OCI-LY7 (cell line): ENCODE data around the gene FIG4. TPM values are rescaled to one million over a fixed set of nuclear protein-coding genes. Genes with fewer than 3 reads are reported as not detected.

Experiments used
- BruUV-seq: library from RNA; stranded (reverse); fragments of 400-500 nt; replicated peaks from 2 replicates; lab custom pipeline; 2021; lab: Mats Ljungman, UMichigan
- CTCF ChIA-PET: fragments of 300-600 bp; sonication (Branson Sonifier 250); formaldehyde crosslinking; loops from one replicate; lab custom pipeline; 2022; ENCODE audit warnings: antibody characterized with exemption; ENCODE audit not compliant: unreplicated experiment; lab: Charles Lee
- POLR2A ChIA-PET: fragments of 300-600 bp; sonication (Branson Sonifier 250); formaldehyde crosslinking; loops from one replicate; lab custom pipeline; 2022; ENCODE audit warnings: antibody characterized with exemption; lab: Charles Lee
- DNase-seq: peaks from one replicate; pipeline ENCODE4 v3.0.0-alpha.2; 2015; ENCODE audit warnings: low spot score
- H2AFZ ChIP-seq: fragments of 200-600 bp; sonication (generic), shearing (Covaris generic); 2 replicates; pipeline ENCODE4 v1.6.1; 2014; ENCODE audit warnings: mild to moderate bottlenecking, antibody characterized with exemption, low read length, moderate library complexity
- H3K27ac ChIP-seq: fragments of 200-600 bp; sonication (generic); 2 replicates; pipeline ENCODE4 v1.5.1; 2014; ENCODE audit warnings: mixed run types, low read depth, mild to moderate bottlenecking, moderate library complexity, low read length, inconsistent platforms; ENCODE audit not compliant: poor library complexity, severe bottlenecking
- H3K36me3 ChIP-seq: fragments of 200-600 bp; sonication (generic); 2 replicates; pipeline ENCODE4 v1.6.1; 2014; ENCODE audit warnings: mild to moderate bottlenecking, antibody characterized with exemption, low read length, moderate library complexity, mixed read lengths; ENCODE audit not compliant: insufficient read depth
- H3K4me1 ChIP-seq: fragments of 200-600 bp; sonication (generic); 2 replicates; pipeline ENCODE4 v1.5.1; 2014; ENCODE audit warnings: mild to moderate bottlenecking, low read length; ENCODE audit not compliant: insufficient read depth, poor library complexity, severe bottlenecking
- H3K4me2 ChIP-seq: fragments of 200-600 bp; sonication (generic); 2 replicates; pipeline ENCODE4 v1.6.1; 2014; ENCODE audit warnings: mild to moderate bottlenecking, low read length
- H3K4me3 ChIP-seq: fragments of 200-600 bp; sonication (generic); 2 replicates; pipeline ENCODE4 v1.5.1; 2014; ENCODE audit warnings: mild to moderate bottlenecking, low read depth, low read length; ENCODE audit not compliant: poor library complexity, severe bottlenecking
- H3K79me2 ChIP-seq: fragments of 200-600 bp; sonication (generic); 2 replicates; pipeline ENCODE4 v1.6.1; 2016; ENCODE audit warnings: low read depth, mild to moderate bottlenecking, low read length, moderate library complexity, mixed read lengths; ENCODE audit not compliant: insufficient read depth
- H3K9me2 ChIP-seq: fragments of 200-600 bp; sonication (generic); 2 replicates; pipeline ENCODE4 v1.6.1; 2016; ENCODE audit warnings: mild to moderate bottlenecking, low read length, mixed read lengths; ENCODE audit not compliant: insufficient read depth
- H3K9me3 ChIP-seq: fragments of 200-600 bp; sonication (generic); 2 replicates; pipeline ENCODE4 v1.6.1; 2014; ENCODE audit warnings: mild to moderate bottlenecking, mixed run types, low read length, mixed read lengths
- H4K20me1 ChIP-seq: fragments of 200-600 bp; sonication (generic); 2 replicates; pipeline ENCODE4 v1.6.1; 2014; ENCODE audit warnings: mild to moderate bottlenecking, antibody characterized with exemption, low read length, moderate library complexity, mixed read lengths; ENCODE audit not compliant: insufficient read depth
- EZH2phosphoT487 ChIP-seq: fragments of 200-600 bp; sonication (generic); IDR thresholded peaks from 2 replicates; pipeline ENCODE4 v1.6.1; 2018; ENCODE audit warnings: low read depth, borderline replicate concordance, mild to moderate bottlenecking, mixed run types, antibody characterized with exemption, low read length, moderate library complexity, mixed read lengths
- intact Hi-C: fragments of 100-400 bp; cut with micrococcal nuclease; formaldehyde crosslinking; loops from one replicate; pipeline ENCODE4 v1.10.0; 2022; ENCODE audit not compliant: unreplicated experiment
- total RNA-seq, 2 experiments: library from RNA; depleted of rRNA in 1 of 2; stranded (reverse); fragments of >200 nt in 1 of 2; shearing (Covaris generic) in 1 of 2; gene quantifications; 2 replicates each; pipeline ENCODE4 v1.2.3, GENCODE V29; 2014 to 2022
- TF ChIP-seq, protein P1 (sequence below): fragments of 200-600 bp; sonication (generic); conservative IDR thresholded peaks from 2 replicates; pipeline ENCODE4 v1.5.1; 2014; ENCODE audit warnings: mild to moderate bottlenecking, antibody characterized with exemption, low read length, moderate library complexity, mixed read lengths

FIG4 gene
- total RNA-seq, 2 experiments from 2014 or later, result 13.3 to 22.9 TPM

DNA sequence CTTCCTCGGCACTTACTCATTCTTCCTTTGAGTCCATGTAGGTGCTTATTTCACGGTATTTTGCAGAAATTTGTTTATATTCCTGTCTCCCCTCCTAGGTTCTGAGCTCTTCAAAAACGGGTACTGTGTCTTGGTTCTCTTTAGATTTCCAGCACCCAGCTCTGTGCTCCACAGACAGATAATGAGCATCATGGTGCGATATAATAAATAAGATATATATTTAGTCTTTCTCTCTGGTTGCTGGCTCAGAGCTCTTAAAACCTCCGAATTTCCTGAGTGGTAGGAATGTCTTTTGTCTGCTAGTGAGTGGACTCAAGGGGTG is 179.0 kb downstream of the FIG4 start:
- Histone ChIP-seq H3K79me2 (no peaks in the 10 kb centered on the region), H3K36me3 (no peaks in the 10 kb centered on the region), H2AFZ (no peak overlapping the region), H3K4me1 (no peaks in the 10 kb centered on the region), H3K9me2 (no peaks in the 10 kb centered on the region), H3K4me2 (no peak overlapping the region), H3K4me3 (no peak overlapping the region), H3K9me3 (no peaks in the 10 kb centered on the region), H3K27ac (no peak overlapping the region), H4K20me1 (no peaks in the 10 kb centered on the region)
- no TSS peak for BruUV-seq
- DNase-seq, result no peak
- ChIA-PET CTCF (no interaction called here), POLR2A (no interaction called here)
- no peak for TF ChIP-seq EZH2phosphoT487
- TF ChIP-seq, protein P1, sequence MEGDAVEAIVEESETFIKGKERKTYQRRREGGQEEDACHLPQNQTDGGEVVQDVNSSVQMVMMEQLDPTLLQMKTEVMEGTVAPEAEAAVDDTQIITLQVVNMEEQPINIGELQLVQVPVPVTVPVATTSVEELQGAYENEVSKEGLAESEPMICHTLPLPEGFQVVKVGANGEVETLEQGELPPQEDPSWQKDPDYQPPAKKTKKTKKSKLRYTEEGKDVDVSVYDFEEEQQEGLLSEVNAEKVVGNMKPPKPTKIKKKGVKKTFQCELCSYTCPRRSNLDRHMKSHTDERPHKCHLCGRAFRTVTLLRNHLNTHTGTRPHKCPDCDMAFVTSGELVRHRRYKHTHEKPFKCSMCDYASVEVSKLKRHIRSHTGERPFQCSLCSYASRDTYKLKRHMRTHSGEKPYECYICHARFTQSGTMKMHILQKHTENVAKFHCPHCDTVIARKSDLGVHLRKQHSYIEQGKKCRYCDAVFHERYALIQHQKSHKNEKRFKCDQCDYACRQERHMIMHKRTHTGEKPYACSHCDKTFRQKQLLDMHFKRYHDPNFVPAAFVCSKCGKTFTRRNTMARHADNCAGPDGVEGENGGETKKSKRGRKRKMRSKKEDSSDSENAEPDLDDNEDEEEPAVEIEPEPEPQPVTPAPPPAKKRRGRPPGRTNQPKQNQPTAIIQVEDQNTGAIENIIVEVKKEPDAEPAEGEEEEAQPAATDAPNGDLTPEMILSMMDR, result no peak
- intact Hi-C loops, result loop anchor here (10.0 kb wide), 1 partner anchor 165 kb away; no protein-coding TSS in a partner anchor

DNA sequence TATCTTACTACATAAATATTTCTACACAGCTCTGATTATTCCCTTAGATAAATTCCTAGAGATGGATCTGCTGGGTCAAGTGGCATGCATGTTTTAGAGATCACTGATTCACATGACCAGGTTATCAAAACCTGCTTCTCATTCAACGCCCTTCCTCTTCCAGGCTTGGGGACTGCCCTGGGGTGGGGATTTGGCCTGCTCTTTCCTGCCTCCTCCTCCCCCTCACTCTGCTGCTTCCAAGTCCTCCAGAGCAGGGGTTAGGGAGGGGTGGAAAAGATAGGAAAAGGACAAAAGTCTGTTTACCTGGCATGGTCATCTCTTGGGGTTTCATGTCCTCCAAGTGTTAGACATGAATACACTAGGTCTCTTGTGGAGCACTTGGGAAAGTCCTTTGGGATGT is 181.5 kb downstream of the FIG4 start:
- Histone ChIP-seq H3K9me2 (no peaks in the 10 kb centered on the region), H4K20me1 (no peaks in the 10 kb centered on the region), H3K4me1 (no peaks in the 10 kb centered on the region), H3K4me3 (no peak overlapping the region), H3K27ac (no peak overlapping the region), H2AFZ (no peak overlapping the region), H3K36me3 (no peaks in the 10 kb centered on the region), H3K4me2 (no peak overlapping the region), H3K79me2 (no peaks in the 10 kb centered on the region), H3K9me3 (no peaks in the 10 kb centered on the region)
- TF ChIP-seq, protein P1, result no peak
- TF ChIP-seq EZH2phosphoT487, result no peak
- ChIA-PET POLR2A (no interaction called here), CTCF (no interaction called here)
- intact Hi-C loops, result loop anchor here (10.0 kb wide), 1 partner anchor 162 kb away; no protein-coding TSS in a partner anchor
- DNase-seq, result no peak
- BruUV-seq, result no TSS peak

DNA sequence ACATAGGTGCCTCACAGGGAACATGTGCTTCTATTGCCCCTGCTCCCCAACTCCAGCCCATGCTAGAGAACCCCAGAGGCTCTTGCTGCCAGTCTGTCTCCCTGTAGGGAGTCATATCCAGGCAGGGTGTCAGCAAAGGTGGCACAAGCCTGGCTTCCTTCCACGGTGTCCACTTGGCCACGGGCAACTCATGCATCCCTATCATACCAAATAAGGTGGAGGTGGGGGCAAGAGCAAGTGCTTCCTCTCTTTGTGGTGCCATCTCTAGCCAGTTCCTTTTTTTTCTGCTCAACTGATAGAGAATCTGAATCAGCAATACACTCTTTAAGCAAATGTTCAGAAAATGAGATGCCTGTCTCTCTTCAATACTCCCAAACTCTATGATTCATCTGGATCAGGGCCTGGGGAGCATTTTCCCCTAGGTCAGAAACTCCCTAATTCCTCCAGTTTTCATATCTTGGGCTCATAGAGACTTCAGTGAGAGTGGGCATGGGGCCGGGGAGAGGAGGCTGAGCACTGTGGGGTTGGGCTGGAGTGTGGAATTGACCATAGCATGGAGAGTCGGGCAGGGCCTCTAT is 182.0 kb downstream of the FIG4 start:
- ChIA-PET CTCF (no interaction called here), POLR2A (no interaction called here)
- TF ChIP-seq EZH2phosphoT487, result no peak
- TF ChIP-seq, protein P1, result no peak
- intact Hi-C loops, result loop anchor here (10.0 kb wide), 1 partner anchor 162 kb away; no protein-coding TSS in a partner anchor
- H3K9me3 ChIP-seq, result no peaks in the 10 kb centered on the region
- BruUV-seq, result no TSS peak
- H3K79me2 ChIP-seq, result no peaks in the 10 kb centered on the region
- no peak overlapping the region for H2AFZ ChIP-seq
- no peaks in the 10 kb centered on the region for H3K36me3 ChIP-seq
- no peaks in the 10 kb centered on the region for H3K4me1 ChIP-seq
- no peak overlapping the region for H3K4me2 ChIP-seq
- no peak overlapping the region for H3K27ac ChIP-seq
- H3K9me2 ChIP-seq, result no peaks in the 10 kb centered on the region
- DNase-seq, result no peak
- H3K4me3 ChIP-seq, result no peak overlapping the region
- H4K20me1 ChIP-seq, result no peaks in the 10 kb centered on the region
